ENCODE results near the gene SPATA6.

- TF ChIP-seq CTCF (IDR thresholded peaks at IDR 0.05; ENCODE audit: extremely low read depth in 1 of 2, insufficient read depth in 1 of 2, low read depth in 1 of 2, low read length in 2 of 2) (no peak), POLR2AphosphoS5 (IDR thresholded peaks at IDR 0.05; ENCODE audit: insufficient read depth, low read depth, low read length) (no peak), JUN (IDR thresholded peaks at IDR 0.05; ENCODE audit: borderline replicate concordance, insufficient read depth, insufficient read length, low read depth) (no peak), MYC (IDR thresholded peaks at IDR 0.05; ENCODE audit: low read depth, low read length) (no peak), EZH2 (IDR thresholded peaks at IDR 0.05; ENCODE audit: borderline replicate concordance, low read depth, low read length, severe bottlenecking) (no peak), POLR2A (IDR thresholded peaks at IDR 0.05; ENCODE audit: low read depth, low read length) (no peak), MAX (IDR thresholded peaks at IDR 0.05; ENCODE audit: insufficient read depth, insufficient read length) (no peak), GATA2 (IDR thresholded peaks at IDR 0.05; ENCODE audit: insufficient read depth, insufficient read length, low read depth, low read length) (no peak)
These were observed 32.6 kb downstream of the SPATA6 start for GRCh38 chr1:48439380-48439779.
